Measurements from ENCODE around the gene COL9A1. TPM values are rescaled to one million over a fixed set of nuclear protein-coding genes. Genes with fewer than 3 reads are reported as not detected.

COL9A1 gene
- total RNA-seq, 4 donors from 2014 or later: 0.34 to 1.7 (median 0.77) TPM

- no peak overlapping the region for H3K27ac ChIP-seq (replicated peaks in 1 of 4)
- TF ChIP-seq POLR2A (IDR thresholded peaks at IDR 0.05; ENCODE audit: low read depth) (no peak), EP300 (IDR thresholded peaks at IDR 0.05) (no peak), POLR2AphosphoS5 (IDR thresholded peaks at IDR 0.05) (no peak), CTCF (IDR thresholded peaks at IDR 0.05) (no peak)
These were observed 4.8 kb downstream of the COL9A1 start for GRCh38 chr6:70298068-70298467.

GRCh38 chr6:70292193-70292592 lies 10.7 kb downstream of the COL9A1 start:
- Histone ChIP-seq H3K27ac (replicated peaks in 1 of 4) (no peak overlapping the region), H3K4me3 (no peak overlapping the region), H3K9me3 (no peaks in the 10 kb centered on the region), H3K36me3 (no peaks in the 10 kb centered on the region), H3K27me3 (no peaks in the 10 kb centered on the region), H3K4me1 (no peaks in the 10 kb centered on the region)
- no peak for TF ChIP-seq EP300 (IDR thresholded peaks at IDR 0.05)
- TF ChIP-seq POLR2A (IDR thresholded peaks at IDR 0.05; ENCODE audit: low read depth): no peak
- no peak for TF ChIP-seq CTCF (IDR thresholded peaks at IDR 0.05)
- no peak for TF ChIP-seq POLR2AphosphoS5 (IDR thresholded peaks at IDR 0.05)
- intact Hi-C loops (cut with DNase I): no loop called here
- DNase-seq (ENCODE audit: extremely low spot score): no peak
- WGBS: 41% methylated on average over 1 of the region's 1 CpG

More at GRCh38 chr6:70298068-70298467, 4.8 kb downstream of the COL9A1 start:
- Histone ChIP-seq H3K4me1 (no peaks in the 10 kb centered on the region), H3K4me3 (no peak overlapping the region), H3K27me3 (peaks cover 0 to 8% (median 0%) of the 10 kb centered on the region in 4 donors), H3K36me3 (no peaks in the 10 kb centered on the region), H3K9me3 (no peaks in the 10 kb centered on the region)
- intact Hi-C loops (cut with DNase I): no loop called here
- DNase-seq (ENCODE audit: extremely low spot score): no peak

- DNase-seq (ENCODE audit: extremely low spot score): no peak
- peaks cover 0 to 9% (median 0%) of the 10 kb centered on the region in 4 donors for H3K27me3 ChIP-seq
- no peaks in the 10 kb centered on the region for H3K36me3 ChIP-seq
- TF ChIP-seq POLR2A (IDR thresholded peaks at IDR 0.05; ENCODE audit: low read depth) (no peak), EP300 (IDR thresholded peaks at IDR 0.05) (no peak), POLR2AphosphoS5 (IDR thresholded peaks at IDR 0.05) (no peak), CTCF (IDR thresholded peaks at IDR 0.05) (no peak)
- no peaks in the 10 kb centered on the region for H3K9me3 ChIP-seq
- no peak overlapping the region for H3K4me3 ChIP-seq
- H3K27ac ChIP-seq (replicated peaks in 1 of 4): no peak overlapping the region
- H3K4me1 ChIP-seq: no peaks in the 10 kb centered on the region
- WGBS: 17% methylated on average over 2 of the region's 2 CpGs
- intact Hi-C loops (cut with DNase I): no loop called here
These were observed 13.6 kb downstream of the COL9A1 start for GRCh38 chr6:70289299-70289698.

GRCh38 chr6:70286905-70287304 lies 16.0 kb downstream of the COL9A1 start:
- H3K36me3 ChIP-seq: no peaks in the 10 kb centered on the region
- H3K9me3 ChIP-seq: no peaks in the 10 kb centered on the region
- H3K4me3 ChIP-seq: no peak overlapping the region
- intact Hi-C loops (cut with DNase I): no loop called here
- DNase-seq (ENCODE audit: extremely low spot score): no peak
- peaks cover 8 to 14% (median 13%) of the 10 kb centered on the region in 4 donors for H3K4me1 ChIP-seq
- TF ChIP-seq CTCF (IDR thresholded peaks at IDR 0.05): no peak
- TF ChIP-seq POLR2AphosphoS5 (IDR thresholded peaks at IDR 0.05): no peak
- no peak for TF ChIP-seq POLR2A (IDR thresholded peaks at IDR 0.05; ENCODE audit: low read depth)
- TF ChIP-seq EP300 (IDR thresholded peaks at IDR 0.05): no peak
- 81% methylated on average over 4 of the region's 5 CpGs for WGBS
- no peak overlapping the region for H3K27ac ChIP-seq (replicated peaks in 1 of 4)
- peaks cover 0 to 33% (median 10%) of the 10 kb centered on the region in 4 donors for H3K27me3 ChIP-seq

- Histone ChIP-seq H3K36me3 (no peaks in the 10 kb centered on the region), H3K9me3 (no peaks in the 10 kb centered on the region), H3K4me3 (no peak overlapping the region), H3K4me1 (peaks cover 8 to 15% (median 14%) of the 10 kb centered on the region in 4 donors), H3K27me3 (peaks cover 0 to 50% (median 16%) of the 10 kb centered on the region in 4 donors), H3K27ac (replicated peaks in 1 of 4) (no peak overlapping the region)
- DNase-seq (ENCODE audit: extremely low spot score): no peak
- intact Hi-C loops (cut with DNase I): no loop called here
- TF ChIP-seq POLR2A (IDR thresholded peaks at IDR 0.05; ENCODE audit: low read depth): no peak
- WGBS: 83% methylated on average over 4 of the region's 4 CpGs
These were observed 17.7 kb downstream of the COL9A1 start for GRCh38 chr6:70285201-70285600.
